Measurements from ENCODE around the gene THSD4. TPM values are rescaled to one million over a fixed set of nuclear protein-coding genes. Genes with fewer than 3 reads are reported as not detected.

The THSD4 gene
- total and polyA plus RNA-seq, 9 of the 15 experiments (the other 6 are each of a cell fraction or from before 2014, with no cell fraction given) = 0.04 TPM; not detected in 5

DNA sequence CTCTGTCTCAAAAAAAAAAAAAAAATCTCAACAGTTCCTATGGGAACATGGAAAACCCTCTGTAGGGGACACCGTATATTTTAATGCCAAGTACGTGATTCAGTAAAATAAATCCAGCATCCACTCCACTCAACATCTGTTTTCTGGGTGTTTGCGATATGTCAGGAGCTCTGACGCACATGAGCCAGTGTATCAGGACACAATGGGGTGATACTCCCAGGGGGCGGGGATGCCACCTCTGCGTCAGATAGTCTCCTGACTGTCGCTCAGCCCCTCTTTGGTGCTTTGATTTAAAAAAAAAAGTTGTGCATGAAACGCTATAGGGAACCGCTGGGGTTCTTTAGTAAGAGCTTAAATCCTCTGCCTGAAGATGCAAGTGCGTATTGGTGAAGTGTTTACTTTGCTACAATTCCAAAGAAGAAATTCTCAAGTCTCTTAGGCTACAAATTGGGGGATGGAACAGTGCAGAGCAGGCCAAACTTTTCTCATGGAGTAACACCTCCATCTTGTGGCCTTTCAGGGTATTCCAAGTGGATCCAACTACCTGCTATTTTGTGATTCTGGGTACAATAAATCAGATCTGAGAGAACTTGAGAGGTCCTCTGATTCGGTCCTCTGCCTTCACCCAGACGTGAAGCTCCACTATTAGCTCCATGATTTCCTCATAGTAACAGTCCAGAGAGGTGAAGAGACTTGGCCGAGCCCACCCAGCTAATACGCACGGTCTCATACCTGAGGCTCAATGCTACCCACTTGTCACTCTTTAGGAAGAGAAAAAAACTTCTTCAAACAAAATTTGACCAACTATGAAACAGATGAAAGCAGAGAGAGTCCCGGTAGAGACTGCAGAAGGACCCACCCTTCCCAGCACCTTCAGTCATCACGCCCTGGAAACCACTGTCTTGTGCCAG, 685.8 kb downstream of the THSD4 start (continued):
- TF ChIP-seq REST (IDR thresholded peaks at IDR 0.05; ENCODE audit: borderline replicate concordance) = peak; percentile 56; the same call in 1 of the 2 replicates
- no peak for TF ChIP-seq REST (CRISPR knock-in tag; IDR thresholded peaks at IDR 0.05; ENCODE audit: low read depth)
